ENCODE measurements around the gene TERB1. TPM values are rescaled to one million over a fixed set of nuclear protein-coding genes. Genes with fewer than 3 reads are reported as not detected.

The TERB1 gene
- not detected in 2 replicates for total RNA-seq (ENCODE audit: low replicate concordance)

- H3K36me3 Mint-ChIP-seq: peaks cover 21% of the 10 kb centered on the region
- Histone ChIP-seq H3K9me3 (ENCODE audit: low read depth) (no peaks in the 10 kb centered on the region), H3F3A (ENCODE audit: low read depth) (peaks cover 15% of the 10 kb centered on the region), H3K4me1 (no peaks in the 10 kb centered on the region), H3K36me3 (peaks cover 24% of the 10 kb centered on the region), H4K20me1 (ENCODE audit: low read depth) (no peaks in the 10 kb centered on the region), H3K79me2 (ENCODE audit: low read depth) (no peaks in the 10 kb centered on the region), H3K27me3 (no peaks in the 10 kb centered on the region), H3K4me3 (no peak within 1 kb of the TSS), H3K27ac (no peak within 1 kb of the TSS), H3K4me2 (no peak within 1 kb of the TSS), H3K9ac (no peak within 1 kb of the TSS), H2AFZ (replicated peaks) (no peak within 1 kb of the TSS)
- H3K9me3 Mint-ChIP-seq: no peaks in the 10 kb centered on the region
- no peaks in the 10 kb centered on the region for H3K27me3 Mint-ChIP-seq (ENCODE audit: insufficient read depth, low read depth)
- TF ChIP-seq EZH2phosphoT487 (IDR thresholded peaks at IDR 0.05): no peak
- TF ChIP-seq EZH2 (IDR thresholded peaks at IDR 0.05): no peak
- no peak for TF ChIP-seq CTCF (IDR thresholded peaks at IDR 0.05)
- H3K4me1 Mint-ChIP-seq: no peaks in the 10 kb centered on the region
- no peak within 1 kb of the TSS for H3K27ac Mint-ChIP-seq
- H3K4me3 Mint-ChIP-seq: no peak within 1 kb of the TSS
- DNase-seq (ENCODE audit: low spot score): no peak
These were observed at the start of gene TERB1 for GRCh38 chr16:66801320-66802105. TSS of gene TERB1 (minus strand) at chr16:66801584. CDS start at chr16:66796798, 4,786 bp downstream.

- TF ChIP-seq CTCF (IDR thresholded peaks at IDR 0.05): no peak
- no peak for TF ChIP-seq EZH2 (IDR thresholded peaks at IDR 0.05)
- no peak for TF ChIP-seq EZH2phosphoT487 (IDR thresholded peaks at IDR 0.05)
- H3K9ac ChIP-seq: no peak overlapping the region
- Mint-ChIP-seq H3K9me3 (no peaks in the 10 kb centered on the region), H3K36me3 (no peaks in the 10 kb centered on the region), H3K4me3 (no peak overlapping the region), H3K27me3 (ENCODE audit: insufficient read depth, low read depth) (peaks cover 23% of the 10 kb centered on the region), H3K4me1 (peaks cover 3% of the 10 kb centered on the region), H3K27ac (no peak overlapping the region)
- H4K20me1 ChIP-seq (ENCODE audit: low read depth): no peaks in the 10 kb centered on the region
- no peak overlapping the region for H3K27ac ChIP-seq
- H3K9me3 ChIP-seq (ENCODE audit: low read depth): no peaks in the 10 kb centered on the region
- no peak overlapping the region for H3K4me2 ChIP-seq
- H3K36me3 ChIP-seq: no peaks in the 10 kb centered on the region
- peaks cover 32% of the 10 kb centered on the region for H3K27me3 ChIP-seq
- H3F3A ChIP-seq (ENCODE audit: low read depth): no peaks in the 10 kb centered on the region
- no peak for DNase-seq (ENCODE audit: low spot score)
- H2AFZ ChIP-seq (replicated peaks): no peak overlapping the region
- H3K79me2 ChIP-seq (ENCODE audit: low read depth): no peaks in the 10 kb centered on the region
- no peaks in the 10 kb centered on the region for H3K4me1 ChIP-seq
- H3K4me3 ChIP-seq: no peak overlapping the region
These were observed 48.9 kb upstream of the TERB1 start for GRCh38 chr16:66850115-66850815.

GRCh38 chr16:66849549-66849948 lies 48.2 kb upstream of the TERB1 start:
- H3K9ac ChIP-seq: no peak overlapping the region
- no peak overlapping the region for H3K4me2 ChIP-seq
- no peak overlapping the region for H2AFZ ChIP-seq (replicated peaks)
- TF ChIP-seq EZH2 (IDR thresholded peaks at IDR 0.05) (no peak), CTCF (IDR thresholded peaks at IDR 0.05) (peak; percentile 24)
- no peak overlapping the region for H3K27ac ChIP-seq
- no peak overlapping the region for H3K27ac Mint-ChIP-seq
- no peaks in the 10 kb centered on the region for H3K9me3 ChIP-seq (ENCODE audit: low read depth)
- no peak for DNase-seq (ENCODE audit: low spot score)
- H3K79me2 ChIP-seq (ENCODE audit: low read depth): no peaks in the 10 kb centered on the region
- H3K36me3 ChIP-seq: no peaks in the 10 kb centered on the region
- H3K4me1 Mint-ChIP-seq: peaks cover 3% of the 10 kb centered on the region
- no peaks in the 10 kb centered on the region for H4K20me1 ChIP-seq (ENCODE audit: low read depth)
- H3K4me3 Mint-ChIP-seq: no peak overlapping the region
- no peaks in the 10 kb centered on the region for H3K36me3 Mint-ChIP-seq
- peaks cover 39% of the 10 kb centered on the region for H3K27me3 ChIP-seq
- peaks cover 26% of the 10 kb centered on the region for H3K27me3 Mint-ChIP-seq (ENCODE audit: insufficient read depth, low read depth)
- peaks cover 5% of the 10 kb centered on the region for H3K4me1 ChIP-seq
- H3K4me3 ChIP-seq: no peak overlapping the region
- no peaks in the 10 kb centered on the region for H3K9me3 Mint-ChIP-seq
- H3F3A ChIP-seq (ENCODE audit: low read depth): no peaks in the 10 kb centered on the region
